NOMO-1 (cell line): ENCODE data around the gene GLI3.

ENCODE experiments used
- DNase-seq, 2 experiments: peaks; one replicate each; lab custom pipeline; 2025; ENCODE audit not compliant: unreplicated experiment in 2 of 2; lab: John Stamatoyannopoulos, UW

GLI3 gene

GRCh38 chr7:42011846-42012245, 225.2 kb downstream of the GLI3 start:
- no peak for DNase-seq

GRCh38 chr7:42010751-42011150, 226.3 kb downstream of the GLI3 start:
- no peak for DNase-seq

- DNase-seq, result no peak
These were observed 230.1 kb downstream of the GLI3 start for GRCh38 chr7:42006801-42007513.

- no peak for DNase-seq
These were observed 234.4 kb downstream of the GLI3 start for GRCh38 chr7:42002654-42003053.

- no peak for DNase-seq
These were observed 237.2 kb downstream of the GLI3 start for GRCh38 chr7:41999736-42000283.

GRCh38 chr7:41998041-41998440, 239.0 kb downstream of the GLI3 start:
- no peak for DNase-seq

GRCh38 chr7:41997151-41997550, 239.9 kb downstream of the GLI3 start:
- DNase-seq, result no peak

- no peak for DNase-seq
These were observed 240.5 kb downstream of the GLI3 start for GRCh38 chr7:41996381-41997035.

- no peak for DNase-seq
These were observed 241.3 kb downstream of the GLI3 start for GRCh38 chr7:41995632-41996271.

- no peak for DNase-seq
These were observed 242.3 kb downstream of the GLI3 start for GRCh38 chr7:41994746-41995110.

- DNase-seq, result peak in 1 of 2 experiments; percentile 63
These were observed 242.8 kb downstream of the GLI3 start for GRCh38 chr7:41994036-41994745.

GRCh38 chr7:41992881-41993867, 243.8 kb downstream of the GLI3 start:
- DNase-seq, result no peak

GRCh38 chr7:41984888-41985287, 252.1 kb downstream of the GLI3 start:
- DNase-seq, result no peak

- DNase-seq, result no peak
These were observed 255.7 kb downstream of the GLI3 start for GRCh38 chr7:41981046-41982040.

GRCh38 chr7:41979834-41980307, 257.1 kb downstream of the GLI3 start:
- DNase-seq, result peak in 1 of 2 experiments; percentile 34

- DNase-seq, result no peak
These were observed 258.2 kb downstream of the GLI3 start for GRCh38 chr7:41978858-41979257.

GRCh38 chr7:41977661-41978060, 259.3 kb downstream of the GLI3 start:
- DNase-seq, result no peak

- peak in 1 of 2 experiments; percentile 58 for DNase-seq
These were observed 259.8 kb downstream of the GLI3 start for GRCh38 chr7:41977151-41977651.
